ENCODE data around the gene LMX1B. TPM values are rescaled to one million over a fixed set of nuclear protein-coding genes. Genes with fewer than 3 reads are reported as not detected.

LMX1B gene
- total RNA-seq, 2 donors from 2014 or later, result 0.74 to 1.3 TPM

GRCh38 chr9:126591922-126592321, 21.8 kb upstream of the LMX1B start:
- no peaks in the 10 kb centered on the region for H3K27me3 ChIP-seq

DNA sequence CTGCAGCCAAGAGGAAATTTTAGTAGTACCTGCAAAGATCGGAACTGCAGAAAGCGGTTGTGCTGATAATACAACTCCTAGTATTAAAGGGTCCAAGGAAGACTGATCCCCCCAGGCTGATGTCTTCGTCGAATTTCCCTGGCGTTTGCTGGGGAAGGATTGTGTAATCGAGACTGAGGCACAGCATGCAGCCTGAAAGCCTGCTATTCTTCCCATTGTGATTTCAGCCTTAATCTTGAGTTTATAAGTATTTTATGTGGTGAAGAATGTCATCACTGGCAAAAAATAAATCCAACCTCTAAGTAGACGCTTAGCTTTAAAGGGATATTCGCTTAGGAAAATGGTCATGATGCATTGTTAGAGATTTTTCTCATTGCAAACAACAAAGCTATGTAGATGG, 21.3 kb upstream of the LMX1B start:
- peaks cover 0 to 18% of the 10 kb centered on the region in 2 donors for H3K4me1 ChIP-seq
- H3K36me3 ChIP-seq, result no peaks in the 10 kb centered on the region
- H3K4me3 ChIP-seq, result no peak overlapping the region
- TF ChIP-seq, protein P1, sequence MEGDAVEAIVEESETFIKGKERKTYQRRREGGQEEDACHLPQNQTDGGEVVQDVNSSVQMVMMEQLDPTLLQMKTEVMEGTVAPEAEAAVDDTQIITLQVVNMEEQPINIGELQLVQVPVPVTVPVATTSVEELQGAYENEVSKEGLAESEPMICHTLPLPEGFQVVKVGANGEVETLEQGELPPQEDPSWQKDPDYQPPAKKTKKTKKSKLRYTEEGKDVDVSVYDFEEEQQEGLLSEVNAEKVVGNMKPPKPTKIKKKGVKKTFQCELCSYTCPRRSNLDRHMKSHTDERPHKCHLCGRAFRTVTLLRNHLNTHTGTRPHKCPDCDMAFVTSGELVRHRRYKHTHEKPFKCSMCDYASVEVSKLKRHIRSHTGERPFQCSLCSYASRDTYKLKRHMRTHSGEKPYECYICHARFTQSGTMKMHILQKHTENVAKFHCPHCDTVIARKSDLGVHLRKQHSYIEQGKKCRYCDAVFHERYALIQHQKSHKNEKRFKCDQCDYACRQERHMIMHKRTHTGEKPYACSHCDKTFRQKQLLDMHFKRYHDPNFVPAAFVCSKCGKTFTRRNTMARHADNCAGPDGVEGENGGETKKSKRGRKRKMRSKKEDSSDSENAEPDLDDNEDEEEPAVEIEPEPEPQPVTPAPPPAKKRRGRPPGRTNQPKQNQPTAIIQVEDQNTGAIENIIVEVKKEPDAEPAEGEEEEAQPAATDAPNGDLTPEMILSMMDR (IDR thresholded peaks at IDR 0.05), result no peak
- no peak for DNase-seq (ENCODE audit: low spot score)
- H3K27ac ChIP-seq, result no peak overlapping the region
- no peaks in the 10 kb centered on the region for H3K27me3 ChIP-seq
- no peaks in the 10 kb centered on the region for H3K9me3 ChIP-seq

More at GRCh38 chr9:126591922-126592321, 21.8 kb upstream of the LMX1B start:
- TF ChIP-seq, protein P1 (IDR thresholded peaks at IDR 0.05), result no peak
- Histone ChIP-seq H3K27ac (no peak overlapping the region), H3K4me3 (no peak overlapping the region), H3K4me1 (peaks cover 0 to 23% of the 10 kb centered on the region in 2 donors), H3K36me3 (no peaks in the 10 kb centered on the region), H3K9me3 (no peaks in the 10 kb centered on the region)
- no peak for DNase-seq (ENCODE audit: low spot score)

- TF ChIP-seq, protein P1 (IDR thresholded peaks at IDR 0.05), result no peak
- no peaks in the 10 kb centered on the region for H3K36me3 ChIP-seq
Measured at GRCh38 chr9:126595982-126596381, 17.7 kb upstream of the LMX1B start.

DNA sequence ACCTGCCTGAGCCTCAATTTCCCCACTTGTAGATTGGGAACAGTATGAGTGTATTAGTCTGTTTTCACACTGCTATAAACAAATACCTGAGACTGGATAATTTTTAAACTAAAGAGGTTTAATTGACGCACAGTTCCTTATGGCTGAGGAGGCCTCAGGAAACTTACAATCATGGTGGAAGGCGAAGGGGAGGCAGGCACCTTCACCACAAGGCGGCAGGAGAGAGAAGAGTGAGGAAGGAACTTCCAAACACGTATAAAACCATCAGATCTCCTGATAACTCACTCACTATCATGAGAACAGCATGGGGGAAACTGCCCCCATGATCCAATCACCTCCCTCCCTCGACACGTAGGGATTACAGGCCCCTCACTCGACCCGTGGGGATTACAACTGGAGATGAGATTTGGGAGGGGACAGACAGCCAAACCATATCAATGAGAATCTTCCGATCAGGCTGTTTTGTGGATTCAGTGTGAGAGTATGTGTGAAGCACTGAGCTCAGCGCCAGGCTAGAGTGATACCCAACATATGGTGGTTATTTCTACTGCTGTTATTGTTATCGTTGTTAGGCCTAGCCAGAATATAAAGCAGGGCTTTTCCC, 14.6 kb upstream of the LMX1B start:
- no peaks in the 10 kb centered on the region for H3K36me3 ChIP-seq
- no peak overlapping the region for H3K4me3 ChIP-seq
- no peak for DNase-seq (ENCODE audit: low spot score)
- no peaks in the 10 kb centered on the region for H3K9me3 ChIP-seq
- no peak overlapping the region for H3K27ac ChIP-seq
- no peaks in the 10 kb centered on the region for H3K4me1 ChIP-seq
- TF ChIP-seq, protein P1 (IDR thresholded peaks at IDR 0.05), result no peak
- no peaks in the 10 kb centered on the region for H3K27me3 ChIP-seq

More at GRCh38 chr9:126595982-126596381, 17.7 kb upstream of the LMX1B start:
- H3K9me3 ChIP-seq, result no peaks in the 10 kb centered on the region
- no peak overlapping the region for H3K27ac ChIP-seq
- H3K4me1 ChIP-seq, result no peaks in the 10 kb centered on the region
- no peaks in the 10 kb centered on the region for H3K27me3 ChIP-seq
- no peak overlapping the region for H3K4me3 ChIP-seq
- no peak for DNase-seq (ENCODE audit: low spot score)

DNA sequence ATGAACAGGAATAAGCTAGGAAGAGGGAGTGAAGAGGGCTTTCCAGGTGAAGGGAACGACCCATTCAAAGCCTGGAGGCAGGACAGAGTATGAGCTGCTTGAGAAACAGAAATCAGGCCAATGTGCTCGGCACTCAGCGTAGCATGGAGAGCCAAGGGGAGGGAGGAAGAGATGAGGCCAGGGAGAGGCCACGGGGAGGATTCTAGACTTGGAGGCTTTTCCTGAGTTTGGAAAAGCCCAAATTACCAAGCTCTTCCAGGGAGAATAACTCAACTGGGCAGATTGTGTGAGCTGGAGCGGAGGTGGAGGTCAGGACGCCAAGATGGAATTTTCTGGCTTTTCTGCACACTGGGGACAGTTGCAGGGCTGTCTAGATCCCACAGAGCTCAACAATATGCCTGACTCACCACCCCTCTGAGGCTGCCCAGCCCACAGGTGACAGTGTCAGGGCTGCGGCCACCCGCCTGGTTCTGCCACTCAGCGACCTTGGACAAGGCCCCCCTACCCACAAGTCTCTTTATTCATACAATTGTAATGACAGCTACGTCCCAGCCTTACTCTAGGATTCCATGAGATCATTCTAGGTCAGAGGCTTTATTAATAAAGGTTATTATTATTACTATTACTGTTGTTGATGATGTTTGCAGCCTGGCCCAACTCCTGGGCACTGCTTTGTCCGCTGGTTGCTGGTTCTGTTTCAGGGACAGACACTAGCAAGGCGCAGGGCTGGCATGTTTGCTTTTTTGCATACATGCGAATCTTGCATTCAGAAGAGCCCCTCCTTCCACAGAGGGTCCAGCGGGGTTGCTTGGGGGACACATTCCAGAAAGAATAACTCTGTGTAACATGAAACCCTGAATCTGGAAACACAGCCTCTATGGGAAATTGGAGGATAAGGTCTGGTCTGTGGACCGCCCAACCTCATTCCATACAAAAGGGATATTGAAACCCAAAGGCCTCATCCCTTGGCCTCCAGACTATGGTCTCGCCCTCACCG, 9.4 kb upstream of the LMX1B start:
- DNase-seq (ENCODE audit: low spot score), result no peak
- H3K36me3 ChIP-seq, result no peaks in the 10 kb centered on the region

More for the DNA sequence above, 9.4 kb upstream of the LMX1B start:
- TF ChIP-seq, protein P1 (IDR thresholded peaks at IDR 0.05), result no peak
- Histone ChIP-seq H3K27me3 (no peaks in the 10 kb centered on the region), H3K9me3 (no peaks in the 10 kb centered on the region), H3K27ac (no peak overlapping the region), H3K4me1 (peaks cover 0 to 4% of the 10 kb centered on the region in 2 donors), H3K4me3 (no peak overlapping the region)

All from right atrium auricular region (tissue), 2 donors.